ENCODE measurements around the gene KCNK5. TPM values are rescaled to one million over a fixed set of nuclear protein-coding genes. Genes with fewer than 3 reads are reported as not detected.

Gene KCNK5
- total RNA-seq, 2 donors from 2014 or later: 26.9 to 39.6 TPM

- no peak for TF ChIP-seq CTCF (IDR thresholded peaks at IDR 0.05)
- Histone ChIP-seq H3K9me3 (no peaks in the 10 kb centered on the region), H3K9ac (ENCODE audit: low read depth in 2 of 2, low read length in 2 of 2) (no peak overlapping the region), H3K4me1 (peaks cover 26% of the 10 kb centered on the region), H3K36me3 (no peaks in the 10 kb centered on the region), H3K27ac (no peak overlapping the region), H3K4me3 (no peak overlapping the region), H3K27me3 (no peaks in the 10 kb centered on the region)
- intact Hi-C loops (cut with DNase I): no loop called here
- DNase-seq: no peak
Observed at GRCh38 chr6:39211183-39211582, 18.1 kb downstream of the KCNK5 start.

GRCh38 chr6:39210450-39210849, 18.8 kb downstream of the KCNK5 start:
- no peaks in the 10 kb centered on the region for H3K27me3 ChIP-seq
- H3K4me1 ChIP-seq: peaks cover 26% of the 10 kb centered on the region
- H3K36me3 ChIP-seq: no peaks in the 10 kb centered on the region
- TF ChIP-seq CTCF (IDR thresholded peaks at IDR 0.05): no peak
- no peak overlapping the region for H3K9ac ChIP-seq (ENCODE audit: low read depth in 2 of 2, low read length in 2 of 2)
- H3K4me3 ChIP-seq: no peak overlapping the region
- no peak for DNase-seq
- no peak overlapping the region for H3K27ac ChIP-seq
- intact Hi-C loops (cut with DNase I): no loop called here
- no peaks in the 10 kb centered on the region for H3K9me3 ChIP-seq

GRCh38 chr6:39209911-39210310, 19.4 kb downstream of the KCNK5 start:
- Histone ChIP-seq H3K36me3 (no peaks in the 10 kb centered on the region), H3K4me3 (no peak overlapping the region), H3K4me1 (peaks cover 30% of the 10 kb centered on the region), H3K27ac (no peak overlapping the region), H3K9me3 (no peaks in the 10 kb centered on the region), H3K9ac (ENCODE audit: low read depth in 2 of 2, low read length in 2 of 2) (peak overlapping the region in 1 of 2 donors; percentile 14), H3K27me3 (no peaks in the 10 kb centered on the region)
- DNase-seq: no peak
- TF ChIP-seq CTCF (IDR thresholded peaks at IDR 0.05): no peak
- intact Hi-C loops (cut with DNase I): no loop called here

GRCh38 chr6:39209360-39209811, 19.9 kb downstream of the KCNK5 start:
- DNase-seq: no peak
- peaks cover 30% of the 10 kb centered on the region for H3K4me1 ChIP-seq

GRCh38 chr6:39208223-39208739, 21.0 kb downstream of the KCNK5 start:
- no peak for DNase-seq

More at GRCh38 chr6:39209360-39209811, 19.9 kb downstream of the KCNK5 start:
- no peaks in the 10 kb centered on the region for H3K9me3 ChIP-seq
- no peak overlapping the region for H3K27ac ChIP-seq
- H3K4me3 ChIP-seq: no peak overlapping the region
- no peaks in the 10 kb centered on the region for H3K27me3 ChIP-seq
- peak overlapping the region in 1 of 2 donors; percentile 14 for H3K9ac ChIP-seq (ENCODE audit: low read depth in 2 of 2, low read length in 2 of 2)
- intact Hi-C loops (cut with DNase I): no loop called here
- no peak for TF ChIP-seq CTCF (IDR thresholded peaks at IDR 0.05)
- no peaks in the 10 kb centered on the region for H3K36me3 ChIP-seq

More at GRCh38 chr6:39208223-39208739, 21.0 kb downstream of the KCNK5 start:
- H3K27me3 ChIP-seq: no peaks in the 10 kb centered on the region
- H3K4me1 ChIP-seq: peaks cover 33% of the 10 kb centered on the region
- TF ChIP-seq CTCF (IDR thresholded peaks at IDR 0.05): no peak
- intact Hi-C loops (cut with DNase I): no loop called here
- no peak overlapping the region for H3K4me3 ChIP-seq
- no peaks in the 10 kb centered on the region for H3K9me3 ChIP-seq
- H3K27ac ChIP-seq: no peak overlapping the region
- peak overlapping the region in 1 of 2 donors; percentile 48 for H3K9ac ChIP-seq (ENCODE audit: low read depth in 2 of 2, low read length in 2 of 2)
- H3K36me3 ChIP-seq: no peaks in the 10 kb centered on the region
